ENCODE measurements around the gene TLE3.

DNA sequence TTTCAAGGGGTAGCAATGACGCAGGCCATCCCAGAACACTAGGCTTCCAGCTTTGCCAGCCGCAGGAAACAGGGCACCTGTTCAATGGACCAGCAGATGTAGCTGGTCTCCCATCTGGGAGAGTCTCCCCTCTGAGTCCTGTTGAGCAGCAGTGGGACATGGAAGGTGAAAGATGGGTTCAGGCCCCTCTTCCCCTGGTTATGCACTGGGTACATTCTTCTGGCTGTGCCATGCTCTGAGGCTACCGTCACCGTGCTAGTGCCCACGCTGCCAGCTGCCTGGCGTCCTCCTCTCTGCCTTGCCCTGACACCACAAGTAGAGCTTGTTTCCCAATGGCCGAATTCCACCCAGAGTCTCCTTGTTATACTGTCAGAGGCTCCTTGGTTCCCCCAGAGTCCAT lies 63.1 kb downstream of the TLE3 start:
- TF ChIP-seq, protein P1, sequence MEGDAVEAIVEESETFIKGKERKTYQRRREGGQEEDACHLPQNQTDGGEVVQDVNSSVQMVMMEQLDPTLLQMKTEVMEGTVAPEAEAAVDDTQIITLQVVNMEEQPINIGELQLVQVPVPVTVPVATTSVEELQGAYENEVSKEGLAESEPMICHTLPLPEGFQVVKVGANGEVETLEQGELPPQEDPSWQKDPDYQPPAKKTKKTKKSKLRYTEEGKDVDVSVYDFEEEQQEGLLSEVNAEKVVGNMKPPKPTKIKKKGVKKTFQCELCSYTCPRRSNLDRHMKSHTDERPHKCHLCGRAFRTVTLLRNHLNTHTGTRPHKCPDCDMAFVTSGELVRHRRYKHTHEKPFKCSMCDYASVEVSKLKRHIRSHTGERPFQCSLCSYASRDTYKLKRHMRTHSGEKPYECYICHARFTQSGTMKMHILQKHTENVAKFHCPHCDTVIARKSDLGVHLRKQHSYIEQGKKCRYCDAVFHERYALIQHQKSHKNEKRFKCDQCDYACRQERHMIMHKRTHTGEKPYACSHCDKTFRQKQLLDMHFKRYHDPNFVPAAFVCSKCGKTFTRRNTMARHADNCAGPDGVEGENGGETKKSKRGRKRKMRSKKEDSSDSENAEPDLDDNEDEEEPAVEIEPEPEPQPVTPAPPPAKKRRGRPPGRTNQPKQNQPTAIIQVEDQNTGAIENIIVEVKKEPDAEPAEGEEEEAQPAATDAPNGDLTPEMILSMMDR (IDR thresholded peaks at IDR 0.05) = no peak
- TF ChIP-seq POLR2A (IDR thresholded peaks at IDR 0.05) = no peak
